A549 (cell line): ENCODE measurements around the gene ZFP36L1. TPM values are rescaled to one million over a fixed set of nuclear protein-coding genes. Genes with fewer than 3 reads are reported as not detected.
A peak's percentile ranks its signal among the peaks of the same experiment; 100 is the strongest.

Experiments used
- ATAC-seq, 2 experiments: fragments of 200-7000 bp in 1 of 2; fragments of >200 bp in 1 of 2; cut with Nextera tagmentation in 1 of 2; cut with Tn5 transposase in 1 of 2; 3 replicates each; pipeline versions ENCODE4 v1.8.0 to v1.9.1; 2018 to 2020; ENCODE audit warnings: mild to moderate bottlenecking in 1 of 2, moderate library complexity in 1 of 2
- CTCF ChIA-PET: fragments of 300-600 bp; sonication (Branson Sonifier 250); formaldehyde crosslinking; extraction: SDS; loops from one replicate; lab custom pipeline; 2021; ENCODE audit warnings: antibody characterized with exemption, inconsistent platforms; lab: Yijun Ruan, JAX
- POLR2A ChIA-PET: fragments of 350-600 bp; formaldehyde crosslinking; extraction: SDS; loops from one replicate; lab custom pipeline; 2021; ENCODE audit warnings: antibody characterized with exemption, inconsistent platforms; lab: Yijun Ruan, JAX
- DNase-seq, 2 experiments: peaks; one replicate each; pipeline versions ENCODE4 v3.0.0 to v3.0.0-alpha.2; 2011 to 2016; ENCODE audit warnings: low read depth in 1 of 2, low spot score in 1 of 2
- FAIRE-seq: peaks from 2 replicates; lab custom pipeline; 2011; peaks lifted over from hg19 to GRCh38; lab: Jason Lieb, UNC
- H3K27ac ChIP-seq, 2 experiments: fragments of >200 bp; sonication (Bioruptor Twin); formaldehyde crosslinking; 3 replicates each; pipeline ENCODE4 v1.5.1; 2016 to 2017
- H3K4me1 ChIP-seq: fragments of >200 bp; sonication (Bioruptor Twin); formaldehyde crosslinking; 3 replicates; pipeline ENCODE4 v1.6.1; 2016
- H3K4me2 ChIP-seq: fragments of >200 bp; sonication (Bioruptor Twin); formaldehyde crosslinking; 3 replicates; pipeline ENCODE4 v1.6.1; 2016
- H3K4me3 ChIP-seq: fragments of >200 bp; sonication (Bioruptor Twin); formaldehyde crosslinking; 3 replicates; pipeline ENCODE4 v1.5.1; 2016
- H3K9me3 ChIP-seq: fragments of >200 bp; sonication (Bioruptor Twin); formaldehyde crosslinking; 3 replicates; pipeline ENCODE4 v1.6.1; 2016
- BHLHE40 ChIP-seq: IDR thresholded peaks from 2 replicates; pipeline ENCODE4 v1.6.1; 2012; ENCODE audit warnings: low read depth, low read length, inconsistent platforms
- CEBPB ChIP-seq, 2 experiments: fragments of >200 bp in 1 of 2; sonication (Bioruptor Twin) in 1 of 2; formaldehyde crosslinking in 1 of 2; IDR thresholded peaks; 2 replicates each; pipeline ENCODE4 v1.6.1; 2012 to 2016
- CHD2 ChIP-seq: fragments of 150-350 bp; IDR thresholded peaks from 2 replicates; pipeline ENCODE4 v1.6.1; 2014; ENCODE audit warnings: low read length; ENCODE audit not compliant: partially characterized antibody
- EHF ChIP-seq: fragments of 250-450 bp; sonication (Bioruptor Pico); IDR thresholded peaks from 2 replicates; pipeline ENCODE4 v1.5.0; 2020; ENCODE audit warnings: mild to moderate bottlenecking
- ESRRA ChIP-seq: fragments of 150-350 bp; IDR thresholded peaks from 2 replicates; pipeline ENCODE4 v1.6.1; 2014; ENCODE audit warnings: mild to moderate bottlenecking, low read length, borderline replicate concordance
- FOSB ChIP-seq: fragments of 250-450 bp; sonication (Bioruptor Pico); IDR thresholded peaks from 2 replicates; pipeline ENCODE4 v1.5.0; 2020; ENCODE audit warnings: mild to moderate bottlenecking, moderate library complexity
- FOSL2 ChIP-seq, 2 experiments: fragments of 450-650 bp in 1 of 2; fragments of >200 bp in 1 of 2; sonication (Bioruptor Twin) in 1 of 2; formaldehyde crosslinking; IDR thresholded peaks; 2 replicates each; pipeline versions ENCODE4 v1.5.0 to v1.6.1; 2016 to 2020; ENCODE audit warnings: mild to moderate bottlenecking in 1 of 2, moderate library complexity in 1 of 2
- FOXS1 ChIP-seq: fragments of 250-450 bp; sonication (Bioruptor Pico); IDR thresholded peaks from 2 replicates; pipeline ENCODE4 v1.5.0; 2020; ENCODE audit warnings: mild to moderate bottlenecking, moderate library complexity
- GATA3 ChIP-seq: IDR thresholded peaks from 2 replicates; pipeline ENCODE4 v1.6.1; 2012; ENCODE audit warnings: borderline replicate concordance
- HDAC2 ChIP-seq: fragments of 200-600 bp; sonication (generic); IDR thresholded peaks from 2 replicates; pipeline ENCODE4 v1.6.1; 2016
- HOXA7 ChIP-seq: fragments of 250-450 bp; sonication (Bioruptor Pico); IDR thresholded peaks from 2 replicates; pipeline ENCODE4 v1.5.0; 2020; ENCODE audit warnings: mild to moderate bottlenecking, moderate library complexity
- HOXB13 ChIP-seq: fragments of 250-450 bp; sonication (Bioruptor Pico); IDR thresholded peaks from 2 replicates; pipeline ENCODE4 v1.5.0; 2020; ENCODE audit warnings: low read depth, mild to moderate bottlenecking, moderate library complexity
- HOXB5 ChIP-seq: fragments of 250-450 bp; sonication (Bioruptor Pico); IDR thresholded peaks from 2 replicates; pipeline ENCODE4 v1.5.0; 2020; ENCODE audit warnings: mild to moderate bottlenecking, moderate library complexity
- JUN ChIP-seq, 2 experiments: fragments of >200 bp; sonication (Bioruptor Twin); formaldehyde crosslinking; IDR thresholded peaks; 2 replicates in 1 of 2; 3 replicates in 1 of 2; pipeline ENCODE4 v1.6.1; 2016 to 2017
- KDM1A ChIP-seq: fragments of 200-600 bp; sonication (generic); IDR thresholded peaks from 2 replicates; pipeline ENCODE4 v1.6.1; 2016; ENCODE audit warnings: low read depth, mild to moderate bottlenecking
- KDM5A ChIP-seq: fragments of 200-600 bp; sonication (generic); IDR thresholded peaks from 2 replicates; pipeline ENCODE4 v1.6.1; 2016; ENCODE audit warnings: antibody characterized with exemption, mild to moderate bottlenecking
- MAFK ChIP-seq: fragments of 450-650 bp; IDR thresholded peaks from 2 replicates; pipeline ENCODE4 v1.6.1; 2014; ENCODE audit not compliant: partially characterized antibody
- MAZ ChIP-seq: fragments of 150-350 bp; IDR thresholded peaks from 2 replicates; pipeline ENCODE4 v1.6.1; 2014; ENCODE audit warnings: antibody characterized with exemption, low read depth, low read length, borderline replicate concordance
- NFE2L2 ChIP-seq: fragments of 150-350 bp; conservative IDR thresholded peaks from 2 replicates; pipeline ENCODE4 v1.6.1; 2014; ENCODE audit warnings: low read length
- NPAS2 ChIP-seq: fragments of 250-450 bp; sonication (Bioruptor Pico); IDR thresholded peaks from 2 replicates; pipeline ENCODE4 v1.8.0; 2022; ENCODE audit warnings: mild to moderate bottlenecking, moderate library complexity, borderline replicate concordance
- NR3C1 ChIP-seq: fragments of >200 bp; sonication (Bioruptor Twin); formaldehyde crosslinking; IDR thresholded peaks from 3 replicates; pipeline ENCODE4 v1.6.1; 2017
- PHF8 ChIP-seq: fragments of 200-600 bp; sonication (generic); IDR thresholded peaks from 2 replicates; pipeline ENCODE4 v1.6.1; 2016; ENCODE audit warnings: low read depth, mild to moderate bottlenecking, antibody characterized with exemption, moderate library complexity, borderline replicate concordance
- POLR2A ChIP-seq: IDR thresholded peaks from 2 replicates; pipeline ENCODE4 v1.6.1; 2012; ENCODE audit warnings: mild to moderate bottlenecking, low read length
- POLR2AphosphoS2 ChIP-seq: conservative IDR thresholded peaks from 2 replicates; pipeline ENCODE4 v1.6.1; 2012; ENCODE audit warnings: low read length, improper control_type of control experiment, inconsistent platforms
- RAD21 ChIP-seq, 2 experiments: fragments of >200 bp in 1 of 2; sonication (Bioruptor Twin) in 1 of 2; formaldehyde crosslinking in 1 of 2; IDR thresholded peaks in 1 of 2; conservative IDR thresholded peaks in 1 of 2; 2 replicates in 1 of 2; 3 replicates in 1 of 2; pipeline ENCODE4 v1.6.1; 2012 to 2018; ENCODE audit warnings: inconsistent platforms in 1 of 2
- RARB ChIP-seq: fragments of 250-450 bp; sonication (Bioruptor Pico); IDR thresholded peaks from 2 replicates; pipeline ENCODE4 v1.8.0; 2021; ENCODE audit warnings: mild to moderate bottlenecking, moderate library complexity
- RCOR1 ChIP-seq: fragments of 150-350 bp; IDR thresholded peaks from 2 replicates; pipeline ENCODE4 v1.6.1; 2014; ENCODE audit warnings: antibody characterized with exemption, low read length, low read depth
- RNF2 ChIP-seq: fragments of 200-600 bp; sonication (generic); IDR thresholded peaks from 2 replicates; pipeline ENCODE4 v1.6.1; 2016; ENCODE audit warnings: low read depth, mild to moderate bottlenecking, antibody characterized with exemption, moderate library complexity, borderline replicate concordance
- SMC3 ChIP-seq: fragments of >200 bp; sonication (Bioruptor Twin); formaldehyde crosslinking; IDR thresholded peaks from 3 replicates; pipeline ENCODE4 v1.6.1; 2018; ENCODE audit warnings: inconsistent platforms
- TFCP2L1 ChIP-seq: fragments of 250-450 bp; sonication (Bioruptor Pico); IDR thresholded peaks from 2 replicates; pipeline ENCODE4 v1.5.0; 2021; ENCODE audit warnings: mild to moderate bottlenecking
- TP53 ChIP-seq: fragments of 250-450 bp; sonication (Bioruptor Pico); IDR thresholded peaks from 2 replicates; pipeline ENCODE4 v1.5.0; 2021; ENCODE audit warnings: mild to moderate bottlenecking, moderate library complexity
- ZFP36 ChIP-seq: fragments of 450-650 bp; IDR thresholded peaks from 2 replicates; pipeline ENCODE4 v1.6.1; 2014; ENCODE audit warnings: borderline replicate concordance; ENCODE audit not compliant: partially characterized antibody
- ZSCAN20 ChIP-seq: fragments of 250-450 bp; sonication (Bioruptor Pico); IDR thresholded peaks from 2 replicates; pipeline ENCODE4 v1.8.0; 2022; ENCODE audit warnings: mild to moderate bottlenecking, moderate library complexity
- WGBS: methylation state at CpG from one replicate; pipeline ENCODE4 v1.1.6; 2017; ENCODE audit errors: missing lambda C conversion rate; 5-methylcytosine and 5-hydroxymethylcytosine counted together
- polyA plus RNA-seq, 4 experiments: library from polyadenylated mRNA; depleted of rRNA in 3 of 4; stranded (reverse); fragments of >200 nt; fragmentation: RNase III in 1 of 4; extraction: RNeasy Plus Mini Kit Qiagen cat#74134 plus additional on column Dnase treatment in 1 of 4; gene quantifications; 2 replicates in 3 of 4; 3 replicates in 1 of 4; pipeline ENCODE4 v1.2.3, GENCODE V29; 2011 to 2017
- TF ChIP-seq, protein P1 (sequence below): fragments of 250-450 bp; sonication (Bioruptor Pico); IDR thresholded peaks from 2 replicates; pipeline ENCODE4 v1.5.0; 2021; ENCODE audit warnings: mild to moderate bottlenecking, moderate library complexity, borderline replicate concordance
- TF ChIP-seq, protein P2 (sequence below): IDR thresholded peaks from 2 replicates; pipeline ENCODE4 v1.6.1; 2012
- TF ChIP-seq, protein P3 (sequence below): fragments of >200 bp; sonication (Bioruptor Twin); formaldehyde crosslinking; IDR thresholded peaks from 2 replicates; pipeline ENCODE4 v1.6.1; 2016
- TF ChIP-seq, protein P4 (sequence below): fragments of 250-450 bp; sonication (Bioruptor Pico); IDR thresholded peaks from 2 replicates; pipeline ENCODE4 v1.5.0; 2020; ENCODE audit warnings: low read depth, mild to moderate bottlenecking, moderate library complexity
- TF ChIP-seq, protein P5 (sequence below): fragments of 150-350 bp; IDR thresholded peaks from 2 replicates; pipeline ENCODE4 v1.6.1; 2014; ENCODE audit warnings: low read depth, mild to moderate bottlenecking, low read length

ZFP36L1 gene
- polyA plus RNA-seq, 2 of the 4 experiments (the other 2 are of a cell fraction), result 76.4 to 114 TPM

DNA sequence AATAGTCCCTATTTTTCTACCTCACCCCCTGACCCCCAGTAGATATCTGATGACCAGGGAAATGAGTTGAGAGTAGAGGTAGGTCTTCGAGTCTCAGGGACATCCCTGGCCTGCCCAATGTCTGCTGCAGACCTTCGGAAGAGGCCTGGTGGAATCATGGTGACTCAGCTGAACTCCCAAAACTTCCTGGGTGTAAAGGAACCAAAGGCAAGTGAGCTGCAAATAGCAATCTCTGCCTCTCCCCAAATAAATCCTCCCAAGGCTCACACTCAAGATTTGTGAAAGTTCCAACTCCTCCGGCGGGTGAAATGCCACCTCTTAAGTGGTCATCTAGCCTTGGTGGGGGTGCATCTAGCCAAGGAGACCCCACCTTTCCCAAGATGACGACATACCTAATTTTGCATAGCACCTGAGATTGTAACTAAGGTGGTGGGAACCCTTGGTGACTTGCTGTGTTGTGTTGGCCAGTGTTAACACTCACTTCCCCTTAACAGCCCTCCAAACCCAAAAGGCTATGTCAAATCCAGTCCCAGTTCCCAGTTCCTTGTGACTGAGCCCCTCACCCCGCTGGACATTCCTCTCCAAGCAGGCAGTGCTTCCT lies 6.3 kb downstream of the ZFP36L1 start:
- no peak for FAIRE-seq
- WGBS, result 43% methylated on average over 6 of the region's 6 CpGs
- ChIA-PET POLR2A (interaction anchor here (0.6 to 10.7 kb wide), 18 partner anchors 9 to 902 kb away, joined by 3 to 187 read pairs (median 10); no protein-coding TSS in a partner anchor), CTCF (interaction anchor here (0.9 to 12.0 kb wide), 6 partner anchors 9 to 852 kb away, joined by 3 to 117 read pairs (median 6); no protein-coding TSS in a partner anchor)
- Histone ChIP-seq H3K4me3 (no peak overlapping the region; the same call in 2 of the 3 replicates), H3K9me3 (no peaks in the 10 kb centered on the region), H3K27ac (peak overlapping the region; percentile 94 to 100), H3K4me2 (peak overlapping the region; percentile 92), H3K4me1 (peaks cover 60% of the 10 kb centered on the region)
- peak; percentile 53 to 86 for DNase-seq
- peak; percentile 10 to 14 for ATAC-seq
- TF ChIP-seq ESRRA, result no peak
- no peak for TF ChIP-seq KDM5A
- TF ChIP-seq KDM1A, result no peak
- TF ChIP-seq MAFK, result peak; percentile 82
- no peak for TF ChIP-seq FOXS1 (CRISPR knock-in tag)
- TF ChIP-seq, protein P1, sequence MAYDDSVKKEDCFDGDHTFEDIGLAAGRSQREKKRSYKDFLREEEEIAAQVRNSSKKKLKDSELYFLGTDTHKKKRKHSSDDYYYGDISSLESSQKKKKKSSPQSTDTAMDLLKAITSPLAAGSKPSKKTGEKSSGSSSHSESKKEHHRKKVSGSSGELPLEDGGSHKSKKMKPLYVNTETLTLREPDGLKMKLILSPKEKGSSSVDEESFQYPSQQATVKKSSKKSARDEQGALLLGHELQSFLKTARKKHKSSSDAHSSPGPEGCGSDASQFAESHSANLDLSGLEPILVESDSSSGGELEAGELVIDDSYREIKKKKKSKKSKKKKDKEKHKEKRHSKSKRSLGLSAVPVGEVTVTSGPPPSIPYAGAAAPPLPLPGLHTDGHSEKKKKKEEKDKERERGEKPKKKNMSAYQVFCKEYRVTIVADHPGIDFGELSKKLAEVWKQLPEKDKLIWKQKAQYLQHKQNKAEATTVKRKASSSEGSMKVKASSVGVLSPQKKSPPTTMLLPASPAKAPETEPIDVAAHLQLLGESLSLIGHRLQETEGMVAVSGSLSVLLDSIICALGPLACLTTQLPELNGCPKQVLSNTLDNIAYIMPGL (CRISPR knock-in tag), result peak; percentile 8; the same call in 1 of the 2 replicates
- no peak for TF ChIP-seq GATA3
- TF ChIP-seq, protein P2, sequence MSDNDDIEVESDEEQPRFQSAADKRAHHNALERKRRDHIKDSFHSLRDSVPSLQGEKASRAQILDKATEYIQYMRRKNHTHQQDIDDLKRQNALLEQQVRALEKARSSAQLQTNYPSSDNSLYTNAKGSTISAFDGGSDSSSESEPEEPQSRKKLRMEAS, result peak; percentile 60
- peak; percentile 56 for TF ChIP-seq TP53
- peak; percentile 84 for TF ChIP-seq FOSB (CRISPR knock-in tag)
- TF ChIP-seq HDAC2, result no peak
- no peak for TF ChIP-seq RNF2
- TF ChIP-seq JUN (IDR thresholded peaks at IDR 0.05), result peak; percentile 57 to 83
- TF ChIP-seq NFE2L2, result peak; percentile 67
- TF ChIP-seq RARB (CRISPR knock-in tag), result peak; percentile 21
- no peak for TF ChIP-seq ZFP36
- TF ChIP-seq HOXB5 (CRISPR knock-in tag), result peak; percentile 32
- no peak for TF ChIP-seq NPAS2
- TF ChIP-seq HOXB13 (CRISPR knock-in tag), result 0 out of 2 replicates have a peak, but pooled peaks have one; percentile 13
- no peak for TF ChIP-seq FOSL2 (IDR thresholded peaks at IDR 0.05)
- TF ChIP-seq FOSL2 (CRISPR knock-in tag; IDR thresholded peaks at IDR 0.05), result peak; percentile 63
- peak; percentile 94; the same call in 1 of the 2 replicates for TF ChIP-seq HOXA7 (CRISPR knock-in tag)
- no peak for TF ChIP-seq SMC3
- no peak for TF ChIP-seq BHLHE40
- TF ChIP-seq, protein P3, sequence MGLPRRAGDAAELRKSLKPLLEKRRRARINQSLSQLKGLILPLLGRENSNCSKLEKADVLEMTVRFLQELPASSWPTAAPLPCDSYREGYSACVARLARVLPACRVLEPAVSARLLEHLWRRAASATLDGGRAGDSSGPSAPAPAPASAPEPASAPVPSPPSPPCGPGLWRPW, result no peak
- TF ChIP-seq, protein P4, sequence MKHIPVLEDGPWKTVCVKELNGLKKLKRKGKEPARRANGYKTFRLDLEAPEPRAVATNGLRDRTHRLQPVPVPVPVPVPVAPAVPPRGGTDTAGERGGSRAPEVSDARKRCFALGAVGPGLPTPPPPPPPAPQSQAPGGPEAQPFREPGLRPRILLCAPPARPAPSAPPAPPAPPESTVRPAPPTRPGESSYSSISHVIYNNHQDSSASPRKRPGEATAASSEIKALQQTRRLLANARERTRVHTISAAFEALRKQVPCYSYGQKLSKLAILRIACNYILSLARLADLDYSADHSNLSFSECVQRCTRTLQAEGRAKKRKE, result peak; percentile 59; the same call in 1 of the 2 replicates
- TF ChIP-seq PHF8, result no peak
- TF ChIP-seq POLR2AphosphoS2, result peak; percentile 98
- TF ChIP-seq EHF (CRISPR knock-in tag), result peak; percentile 72; the same call in 1 of the 2 replicates
- no peak for TF ChIP-seq POLR2A
- TF ChIP-seq RAD21 (conservative IDR thresholded peaks at IDR 0.05 in 1 of 2, IDR thresholded peaks at IDR 0.05 in 1 of 2), result peak in 1 of 2 experiments; percentile 1; a peak in 1 of 5 replicates
- TF ChIP-seq CHD2, result peak; percentile 54
- TF ChIP-seq, protein P5, sequence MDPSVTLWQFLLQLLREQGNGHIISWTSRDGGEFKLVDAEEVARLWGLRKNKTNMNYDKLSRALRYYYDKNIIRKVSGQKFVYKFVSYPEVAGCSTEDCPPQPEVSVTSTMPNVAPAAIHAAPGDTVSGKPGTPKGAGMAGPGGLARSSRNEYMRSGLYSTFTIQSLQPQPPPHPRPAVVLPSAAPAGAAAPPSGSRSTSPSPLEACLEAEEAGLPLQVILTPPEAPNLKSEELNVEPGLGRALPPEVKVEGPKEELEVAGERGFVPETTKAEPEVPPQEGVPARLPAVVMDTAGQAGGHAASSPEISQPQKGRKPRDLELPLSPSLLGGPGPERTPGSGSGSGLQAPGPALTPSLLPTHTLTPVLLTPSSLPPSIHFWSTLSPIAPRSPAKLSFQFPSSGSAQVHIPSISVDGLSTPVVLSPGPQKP, result no peak
- TF ChIP-seq CEBPB (IDR thresholded peaks at IDR 0.05), result peak in 1 of 2 experiments; percentile 57; a peak in 1 of 4 replicates
- TF ChIP-seq NR3C1, result no peak
- no peak for TF ChIP-seq ZSCAN20 (CRISPR knock-in tag)
- peak; percentile 94 for TF ChIP-seq TFCP2L1
- no peak for TF ChIP-seq RCOR1
- TF ChIP-seq MAZ, result no peak
